HG03354 (cell line): ENCODE data around the gene MUC5B.
"Not testable (repeated sequence)": the region's sequence is repeated elsewhere in the genome, so short reads cannot be mapped to it uniquely, and the experiment has no call there.

Experiments
- ATAC-seq: cut with Tn5 transposase; IDR thresholded peaks from one replicate; pipeline ENCODE4 v1.9.1; 2021; ENCODE audit warnings: mild to moderate bottlenecking; ENCODE audit not compliant: unreplicated experiment, poor library complexity, severe bottlenecking

The MUC5B gene

DNA sequence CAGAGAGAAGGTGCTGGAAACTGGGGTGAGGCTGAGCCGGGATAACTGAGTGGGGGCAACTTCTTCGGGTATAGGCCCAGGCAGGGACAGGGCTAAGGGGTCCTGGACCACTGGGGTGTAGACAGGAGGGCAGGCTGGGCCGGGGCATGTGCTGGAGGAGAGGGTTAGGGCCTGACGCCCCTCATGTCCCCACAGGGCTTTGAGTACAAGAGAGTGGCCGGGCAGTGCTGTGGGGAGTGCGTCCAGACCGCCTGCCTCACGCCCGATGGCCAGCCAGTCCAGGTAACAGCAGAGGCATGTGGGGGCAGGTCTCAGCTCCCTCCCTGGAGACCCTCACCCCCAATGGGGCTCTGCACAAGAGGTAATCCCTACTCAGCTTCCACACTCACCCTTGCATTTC, 36.7 kb downstream of the MUC5B start:
- ATAC-seq, result no peak

DNA sequence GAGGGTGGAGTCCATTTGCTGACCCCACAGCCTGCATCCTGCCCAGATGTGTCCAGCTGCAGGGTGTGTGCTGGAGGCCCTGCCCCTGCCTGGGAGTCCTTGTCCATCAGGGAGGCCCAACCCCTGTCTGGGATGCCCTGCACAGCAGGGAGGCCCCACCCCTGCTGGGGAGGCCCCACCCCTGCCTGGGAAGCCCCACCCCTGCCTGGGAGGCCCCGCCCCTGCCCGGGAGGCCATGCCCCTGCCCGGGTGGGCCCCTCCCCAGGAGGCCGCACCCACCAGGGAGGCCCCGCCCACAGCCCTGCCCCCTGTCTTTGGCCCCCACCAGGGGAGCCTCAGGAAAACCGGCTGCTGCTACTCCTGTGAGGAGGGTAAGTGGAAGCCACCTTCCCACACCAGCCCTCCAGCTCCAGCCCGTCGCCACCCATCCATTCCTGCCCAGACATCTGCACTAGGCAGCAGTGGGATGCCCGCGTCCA, 37.2 kb downstream of the MUC5B start:
- no peak for ATAC-seq

DNA sequence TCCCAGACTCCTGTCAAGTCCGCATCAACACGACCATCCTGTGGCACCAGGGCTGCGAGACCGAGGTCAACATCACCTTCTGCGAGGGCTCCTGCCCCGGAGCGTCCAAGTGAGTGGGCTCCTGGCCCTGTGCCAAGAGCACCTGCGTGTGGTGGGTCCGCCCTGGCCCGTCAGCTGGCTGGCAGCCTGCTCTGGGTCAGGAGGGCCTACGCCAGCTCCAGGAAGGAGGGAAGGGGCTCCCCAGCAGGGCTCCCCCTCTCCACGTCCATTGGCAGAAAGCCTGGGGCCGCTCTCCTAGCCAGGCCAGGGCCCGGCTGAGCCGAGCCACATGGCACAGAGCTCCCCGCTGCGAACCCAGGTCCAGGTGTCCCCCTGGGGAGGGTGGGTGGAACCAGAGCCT, 37.8 kb downstream of the MUC5B start:
- no peak for ATAC-seq

DNA sequence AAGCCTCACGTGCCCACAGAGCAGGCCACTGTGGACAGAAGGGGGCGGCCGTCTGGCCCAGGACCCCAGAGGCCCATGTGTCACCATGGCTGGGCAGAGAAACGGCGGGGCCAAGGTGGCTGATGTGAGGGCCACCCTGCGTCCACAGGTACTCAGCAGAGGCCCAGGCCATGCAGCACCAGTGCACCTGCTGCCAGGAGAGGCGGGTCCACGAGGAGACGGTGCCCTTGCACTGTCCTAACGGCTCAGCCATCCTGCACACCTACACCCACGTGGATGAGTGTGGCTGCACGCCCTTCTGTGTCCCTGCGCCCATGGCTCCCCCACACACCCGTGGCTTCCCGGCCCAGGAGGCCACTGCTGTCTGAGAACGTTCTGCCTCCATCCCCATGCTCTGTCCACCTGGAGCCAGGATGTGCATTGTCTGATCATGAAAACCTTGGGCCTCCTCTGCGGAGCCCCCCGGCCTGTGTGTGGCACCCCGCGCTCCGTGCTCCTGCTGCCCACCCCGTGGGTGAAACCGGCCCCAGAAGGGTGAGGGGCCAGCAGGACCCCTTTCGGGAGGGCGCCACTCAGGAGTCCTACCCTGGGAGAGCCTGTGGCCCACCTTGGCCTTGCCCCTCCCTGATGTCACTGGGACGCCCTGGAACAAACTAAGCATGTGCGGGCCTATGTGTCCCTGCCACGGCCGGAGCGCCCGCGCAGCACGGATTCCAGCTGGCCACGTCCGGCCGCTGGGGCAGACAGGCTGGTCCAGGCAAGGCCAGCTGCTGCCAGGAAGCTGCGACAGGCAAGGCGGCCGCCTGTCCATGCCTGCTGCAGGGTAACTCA, 38.6 kb downstream of the MUC5B start:
- no peak for ATAC-seq

DNA sequence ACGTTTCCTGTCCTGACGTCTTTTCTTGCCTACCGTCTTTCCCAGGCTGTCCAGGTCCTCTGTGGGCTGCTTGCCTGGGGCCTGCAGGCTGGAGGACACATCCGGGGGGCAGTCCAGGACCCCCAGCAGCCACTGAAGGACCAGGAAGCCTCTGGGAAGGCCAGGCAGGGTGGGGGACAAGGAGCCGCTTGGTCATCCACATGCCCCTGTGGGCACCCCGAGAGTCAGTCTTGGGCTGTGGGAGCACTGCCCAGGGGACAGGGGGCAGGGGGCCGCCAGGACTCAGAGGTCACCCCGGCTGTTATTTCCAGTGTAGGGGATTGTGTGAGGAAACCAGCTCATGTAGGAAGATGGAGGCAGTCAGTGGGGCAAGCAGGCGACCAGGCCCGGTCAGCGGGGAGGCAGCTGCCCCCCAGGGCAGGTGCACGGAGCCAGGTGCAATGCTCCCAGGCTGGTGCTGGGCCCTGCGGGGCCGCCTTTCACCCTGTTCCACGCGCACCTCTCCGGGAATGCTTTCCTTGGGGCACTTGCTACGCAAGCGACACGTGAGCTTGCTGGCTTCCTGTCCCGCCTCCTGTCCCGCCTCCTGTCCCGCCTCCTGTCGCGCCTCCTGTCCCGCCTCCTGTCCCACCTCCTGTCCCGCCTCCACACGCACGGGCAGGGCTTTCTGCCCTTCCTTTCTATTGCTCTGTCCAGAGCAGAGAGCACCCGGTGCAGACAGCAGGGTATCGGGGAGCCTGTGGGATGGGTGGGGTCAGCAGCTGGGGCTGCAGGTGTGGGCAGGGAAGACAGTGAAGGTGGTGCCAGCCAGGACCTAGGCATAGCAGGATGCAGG, 39.5 kb downstream of the MUC5B start:
- ATAC-seq, result peak; percentile 92

DNA sequence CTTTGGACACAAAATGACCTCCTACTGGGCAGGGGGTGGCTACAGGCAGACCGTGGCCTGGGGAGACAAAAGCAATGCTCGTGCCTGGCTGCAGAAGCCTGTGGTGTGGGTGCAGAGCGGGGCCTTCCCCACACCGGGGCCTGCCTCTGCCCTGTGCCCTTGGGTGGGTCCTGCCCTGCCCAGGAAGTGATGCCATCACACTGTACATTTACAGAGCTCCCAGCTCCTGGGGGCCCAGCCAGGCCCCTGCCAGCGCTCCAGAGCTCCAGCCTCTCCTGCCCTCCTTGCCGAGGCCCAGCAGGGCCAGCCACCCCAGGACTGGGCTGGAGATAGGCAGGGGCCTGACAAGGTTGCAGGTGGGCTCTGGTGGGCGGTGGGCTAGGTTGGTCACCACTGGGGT, 40.1 kb downstream of the MUC5B start:
- ATAC-seq, result peak; percentile 15

DNA sequence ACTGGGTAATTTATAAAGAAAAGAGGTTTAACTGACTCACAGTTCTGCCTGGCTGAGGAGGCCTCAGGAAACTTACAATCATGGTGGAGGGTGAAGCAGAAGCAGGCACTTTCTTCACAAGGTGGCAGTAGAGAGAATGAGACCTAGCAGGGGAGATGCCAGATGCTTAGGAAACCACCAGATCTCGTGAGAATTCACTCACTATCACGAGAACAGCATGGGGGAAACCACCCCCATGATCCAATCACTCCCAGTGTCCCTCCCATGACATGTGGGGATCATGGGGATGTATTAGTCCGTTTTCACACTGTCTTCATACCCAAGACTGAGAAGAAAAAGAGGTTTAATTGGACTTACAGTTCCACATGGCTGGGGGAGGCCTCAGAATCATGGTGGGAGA, 41.6 kb downstream of the MUC5B start:
- not testable (repeated sequence) for ATAC-seq

DNA sequence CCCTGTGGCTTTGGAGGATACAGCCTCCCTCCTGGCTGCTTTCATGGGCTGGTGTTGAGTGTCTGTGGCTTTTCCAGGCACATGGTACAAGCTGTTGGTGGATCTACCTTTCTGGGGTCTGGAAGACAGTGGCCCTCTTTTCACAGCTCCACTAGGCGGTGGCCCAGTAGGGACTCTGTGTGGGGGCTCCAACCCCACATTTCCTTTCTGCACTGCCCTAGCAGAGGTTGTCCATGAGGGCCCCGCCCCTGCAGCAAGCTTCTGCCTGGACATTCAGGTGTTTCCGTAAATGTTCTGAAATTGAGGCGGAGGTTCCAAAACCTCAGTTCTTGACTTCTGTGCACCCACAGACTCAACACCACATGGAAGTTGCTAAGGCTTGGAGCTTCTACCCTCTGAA, 42.6 kb downstream of the MUC5B start:
- ATAC-seq, result not testable (repeated sequence)

DNA sequence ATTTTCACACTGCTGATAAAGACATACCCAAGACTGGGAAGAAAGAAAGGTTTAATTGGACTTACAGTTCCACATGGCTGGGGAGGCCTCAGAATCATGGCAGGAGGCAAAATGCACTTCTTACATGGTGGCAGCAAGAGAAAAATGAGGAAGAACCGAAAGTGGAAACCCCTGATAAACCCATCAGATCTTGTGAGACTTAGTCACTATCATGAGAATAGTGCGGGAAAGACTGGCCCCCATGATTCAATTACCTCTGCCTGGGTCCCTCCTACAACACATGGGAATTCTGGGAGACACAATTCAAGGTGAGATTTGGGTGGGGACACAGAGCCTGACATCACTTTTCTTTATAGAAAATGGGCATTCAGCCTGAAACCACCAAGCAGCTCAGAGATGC, 44.1 kb downstream of the MUC5B start:
- ATAC-seq, result not testable (repeated sequence)

DNA sequence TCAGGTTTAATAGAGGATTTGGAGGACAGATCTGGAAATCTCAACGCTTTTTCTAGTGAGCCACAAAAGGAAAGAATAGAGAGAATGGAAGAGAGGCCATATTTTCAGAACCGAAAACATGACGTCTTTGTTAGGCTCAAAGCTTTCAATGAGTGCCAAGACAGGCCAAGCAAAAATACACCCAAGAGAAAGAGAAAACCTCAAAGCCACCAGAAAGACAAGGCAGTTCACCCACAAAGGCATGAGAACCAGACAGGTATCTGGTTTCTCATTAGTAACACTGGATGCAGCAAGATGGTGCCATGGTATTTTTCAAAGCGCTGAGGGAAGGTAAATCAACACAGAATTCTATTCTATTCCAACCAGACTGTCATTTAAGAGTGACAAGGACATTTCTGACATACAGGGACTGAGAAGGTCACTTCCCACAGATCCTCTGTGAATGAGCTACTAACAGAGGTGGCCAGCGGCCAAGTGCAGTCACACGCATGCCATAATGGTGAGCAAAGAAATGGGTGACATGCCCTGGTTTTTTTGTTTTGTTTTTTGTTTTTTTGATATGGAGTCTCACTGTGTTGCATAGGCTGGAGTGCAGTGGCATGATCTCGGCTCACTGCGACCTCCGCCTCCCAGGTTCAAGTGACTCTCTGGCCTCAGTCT, 44.7 kb downstream of the MUC5B start:
- ATAC-seq, result no peak

DNA sequence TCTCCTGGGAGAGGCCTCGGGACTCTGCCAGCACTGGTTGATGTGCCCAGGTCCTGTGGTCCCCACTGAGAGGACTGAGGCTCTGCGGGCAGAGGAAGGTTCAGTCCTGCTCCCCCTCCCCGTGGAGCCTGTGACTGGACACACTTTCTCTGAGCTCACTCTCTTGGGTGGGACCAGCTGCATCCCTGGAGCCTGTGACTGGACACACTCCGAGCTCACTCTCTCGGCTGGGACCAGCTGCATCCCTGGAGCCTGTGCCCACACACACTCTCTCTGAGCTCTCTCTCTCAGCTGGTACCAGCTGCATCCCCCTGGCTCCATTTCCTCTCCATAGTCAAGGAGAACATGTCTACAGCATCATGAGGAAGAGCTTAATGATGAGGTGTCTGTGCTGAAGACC, 47.1 kb downstream of the MUC5B start:
- ATAC-seq, result no peak

DNA sequence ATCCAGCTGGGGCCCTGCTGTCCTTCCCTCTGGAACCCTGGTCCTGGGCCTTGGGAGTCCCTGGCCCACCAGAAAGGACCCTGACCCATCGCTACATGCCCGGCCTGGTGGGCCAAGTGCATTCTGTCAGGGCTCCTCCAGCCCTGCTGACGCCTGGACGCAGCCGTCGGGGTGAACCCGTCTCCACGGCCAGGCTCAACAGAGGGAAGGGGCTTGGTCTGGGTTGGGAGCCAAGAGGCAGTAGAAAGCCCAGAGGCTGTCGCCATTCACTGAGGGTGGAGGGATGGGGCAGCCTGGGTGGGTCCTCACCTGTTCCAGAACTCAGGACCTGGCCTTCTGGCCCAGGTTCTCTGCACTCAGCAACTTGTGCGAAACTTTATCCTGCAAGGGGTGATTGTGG, 47.6 kb downstream of the MUC5B start:
- no peak for ATAC-seq

DNA sequence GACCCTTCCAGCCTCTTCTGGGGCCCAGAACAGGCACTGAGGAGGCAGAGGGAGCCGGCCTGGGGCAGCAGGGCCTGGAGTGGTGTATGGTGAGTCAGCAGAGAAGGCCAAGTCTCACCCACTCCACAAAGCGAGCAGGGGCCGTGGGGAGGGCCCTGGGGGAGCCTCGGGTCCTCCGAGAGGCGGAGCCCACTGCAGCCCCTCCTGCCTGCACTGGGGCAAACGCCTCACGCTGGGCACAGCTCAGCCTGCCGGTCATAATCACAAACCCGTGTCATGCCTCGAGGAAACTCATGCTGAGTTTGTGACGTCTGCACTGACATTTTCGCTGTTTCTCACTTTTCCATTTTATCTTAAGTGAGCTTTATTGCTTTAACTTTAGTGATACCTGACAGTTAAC, 48.1 kb downstream of the MUC5B start:
- ATAC-seq, result no peak

DNA sequence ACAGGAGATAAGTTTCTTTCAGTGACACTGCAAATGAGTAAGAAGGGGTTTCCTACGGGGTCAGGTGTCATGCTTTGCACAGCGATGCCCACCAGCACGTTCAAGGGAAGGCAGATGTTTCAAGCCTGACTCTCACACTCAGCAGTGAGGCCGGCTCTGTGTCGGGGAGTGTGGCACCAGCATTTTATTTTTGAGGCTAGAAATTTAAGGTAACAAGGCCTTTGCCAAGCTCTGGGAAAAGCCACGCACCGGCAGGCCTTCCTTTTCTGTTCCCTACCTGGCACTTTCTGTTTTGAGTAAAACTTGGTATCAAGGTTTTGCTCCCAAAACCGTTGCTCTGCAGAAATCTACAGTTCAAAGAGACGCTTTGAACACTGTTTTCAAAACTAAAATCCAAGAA, 48.5 kb downstream of the MUC5B start:
- ATAC-seq, result no peak

DNA sequence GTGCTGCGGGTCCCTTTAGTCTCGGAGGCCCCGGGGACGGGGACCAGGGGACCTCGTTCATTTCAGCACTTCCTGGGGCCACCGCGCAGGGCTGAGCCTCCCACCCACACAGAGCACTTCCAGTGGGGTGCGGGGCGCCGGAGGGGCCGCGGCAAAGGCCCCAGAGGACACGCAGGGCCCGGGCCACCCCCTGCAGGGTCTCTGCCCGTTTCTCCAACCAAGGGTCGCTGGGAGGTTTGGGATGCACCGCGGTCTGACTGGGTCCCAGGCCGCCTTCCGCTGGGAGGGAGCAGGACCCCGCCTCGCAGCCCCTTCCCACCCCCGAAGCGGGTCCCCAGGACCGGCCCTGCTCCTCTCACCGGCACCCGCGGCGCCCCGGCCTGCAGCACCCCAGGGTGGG, 49.1 kb downstream of the MUC5B start:
- ATAC-seq, result no peak

DNA sequence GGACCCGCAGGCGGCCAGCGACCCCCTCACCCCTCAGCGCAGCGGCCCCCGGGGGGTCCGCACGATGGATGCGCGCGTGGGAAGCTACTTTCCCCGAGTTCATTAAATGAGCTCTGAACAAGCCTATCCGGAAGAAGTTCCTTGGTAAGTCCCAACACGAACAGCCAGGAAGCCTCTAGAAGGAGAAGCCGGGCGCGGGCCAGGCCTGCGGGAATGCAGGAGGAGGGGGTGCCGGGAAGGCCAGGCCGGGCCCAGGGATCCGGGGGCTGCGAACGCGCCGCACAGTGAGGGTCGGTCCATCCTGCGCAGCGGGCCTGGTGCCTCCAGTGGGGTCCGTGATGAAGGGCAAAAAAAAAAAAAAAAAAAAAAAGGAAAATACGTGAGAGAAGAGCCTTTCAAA, 49.7 kb downstream of the MUC5B start:
- ATAC-seq, result no peak

DNA sequence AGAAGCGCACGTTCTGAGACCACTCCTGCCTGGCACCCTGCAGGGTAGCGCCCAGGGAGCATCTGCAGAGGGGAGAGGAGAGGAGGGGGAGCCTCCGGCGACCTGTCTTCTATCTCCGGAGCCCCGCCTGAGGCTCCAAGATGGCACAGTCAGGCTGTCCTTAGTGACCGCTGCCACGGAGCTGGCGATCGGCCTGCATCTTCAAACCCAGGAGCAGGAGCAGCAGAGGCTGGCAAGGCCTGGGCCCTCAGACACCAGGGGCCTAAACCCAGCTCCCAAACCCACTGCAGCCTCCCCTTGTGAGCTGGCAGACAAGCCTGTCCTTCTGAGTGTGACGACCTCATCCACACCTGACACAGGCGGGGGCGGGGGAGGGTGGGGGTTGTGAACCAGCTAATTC, 51.6 kb downstream of the MUC5B start:
- ATAC-seq, result no peak

DNA sequence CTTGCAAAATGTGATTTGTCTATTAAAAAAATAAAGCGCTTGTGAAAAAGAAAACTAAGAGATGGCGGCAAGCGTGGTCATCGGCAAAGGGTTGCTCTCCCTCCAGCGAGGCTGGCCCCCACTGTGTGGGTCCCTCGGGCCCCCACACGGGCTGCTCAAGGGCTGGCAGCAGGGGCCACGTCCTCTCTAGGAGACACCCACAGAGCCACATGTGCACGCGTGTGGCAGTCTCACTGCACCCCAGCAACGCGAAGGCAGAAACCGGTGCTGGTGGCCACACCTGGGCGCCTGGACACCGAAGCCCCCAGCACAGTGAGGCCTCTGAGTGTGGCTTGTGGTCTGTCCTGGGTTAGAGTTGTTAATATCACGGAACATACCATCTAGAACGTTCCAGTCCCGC, 52.2 kb downstream of the MUC5B start:
- ATAC-seq, result no peak

DNA sequence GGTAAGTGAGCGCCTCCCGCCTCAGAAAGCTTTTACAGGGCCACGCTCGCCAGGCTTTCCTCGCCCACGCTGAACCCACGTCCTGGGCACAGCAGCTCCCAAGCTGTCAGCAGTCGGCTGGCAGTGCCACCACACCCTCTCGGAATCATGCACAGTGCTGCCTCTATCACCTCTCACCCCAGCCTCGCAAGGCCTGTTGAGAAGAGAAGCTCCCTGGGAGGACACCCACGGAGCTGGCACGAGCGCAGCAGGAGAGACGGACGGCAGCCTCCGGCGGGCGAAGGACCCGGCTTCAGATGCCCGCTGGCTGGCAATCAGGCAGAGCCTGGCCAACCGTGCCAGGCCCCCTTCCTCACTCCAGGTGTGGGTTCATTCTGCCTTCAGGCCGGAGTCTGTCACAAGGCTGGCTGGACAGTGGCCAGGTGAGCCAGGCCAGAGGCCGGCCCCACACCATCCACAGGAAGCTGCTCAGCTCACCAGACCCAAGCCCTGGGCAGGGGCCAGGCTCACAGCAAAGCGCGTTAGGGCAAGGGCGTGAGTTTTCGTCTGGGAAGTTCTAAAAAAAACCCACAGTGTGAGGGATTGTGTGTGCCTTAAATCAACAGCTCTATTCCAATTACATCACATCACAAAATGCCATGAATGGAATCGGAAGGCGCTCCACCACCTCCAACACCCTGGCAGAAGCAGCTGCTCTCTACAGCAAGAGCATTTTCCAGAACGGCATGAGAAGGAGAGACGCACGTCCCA, 53.4 kb downstream of the MUC5B start:
- ATAC-seq, result no peak
